IPS-15b (cell line): ENCODE results near the gene LAMB2.

Experiments used
- H3K27me3 ChIP-seq: one replicate; pipeline ENCODE4 v1.6.1; 2013; ENCODE audit warnings: low read length; ENCODE audit not compliant: control insufficient read depth, insufficient read depth
- H3K36me3 ChIP-seq: one replicate; pipeline ENCODE4 v1.6.1; 2013; ENCODE audit warnings: low read length; ENCODE audit not compliant: control insufficient read depth, insufficient read depth
- H3K4me1 ChIP-seq: one replicate; pipeline ENCODE4 v1.6.1; 2013; ENCODE audit warnings: mild to moderate bottlenecking, low read length; ENCODE audit not compliant: control insufficient read depth, insufficient read depth
- H3K4me3 ChIP-seq: one replicate; pipeline ENCODE4 v1.5.1; 2013; ENCODE audit warnings: low read depth, low read length
- H3K9ac ChIP-seq: one replicate; pipeline ENCODE4 v1.6.1; 2013; ENCODE audit warnings: low read depth, mild to moderate bottlenecking, low read length
- H3K9me3 ChIP-seq: one replicate; pipeline ENCODE4 v1.6.1; 2013; ENCODE audit warnings: mild to moderate bottlenecking, low read length; ENCODE audit not compliant: control insufficient read depth, insufficient read depth

LAMB2 gene

GRCh38 chr3:49157289-49157688, 24.4 kb upstream of the LAMB2 start:
- Histone ChIP-seq H3K4me3 (no peak overlapping the region), H3K9me3 (no peaks in the 10 kb centered on the region), H3K4me1 (no peaks in the 10 kb centered on the region), H3K27me3 (no peaks in the 10 kb centered on the region), H3K36me3 (peaks cover 4% of the 10 kb centered on the region), H3K9ac (no peak overlapping the region)

GRCh38 chr3:49153349-49153912, 20.6 kb upstream of the LAMB2 start:
- no peaks in the 10 kb centered on the region for H3K9me3 ChIP-seq
- H3K36me3 ChIP-seq = no peaks in the 10 kb centered on the region
- no peaks in the 10 kb centered on the region for H3K4me1 ChIP-seq
- H3K4me3 ChIP-seq = no peak overlapping the region
- no peak overlapping the region for H3K9ac ChIP-seq
- no peaks in the 10 kb centered on the region for H3K27me3 ChIP-seq

GRCh38 chr3:49151610-49152009, 18.8 kb upstream of the LAMB2 start:
- Histone ChIP-seq H3K4me3 (no peak overlapping the region), H3K27me3 (no peaks in the 10 kb centered on the region), H3K9ac (no peak overlapping the region), H3K36me3 (no peaks in the 10 kb centered on the region), H3K9me3 (no peaks in the 10 kb centered on the region), H3K4me1 (no peaks in the 10 kb centered on the region)

GRCh38 chr3:49148159-49148558, 15.3 kb upstream of the LAMB2 start:
- H3K4me3 ChIP-seq = no peak overlapping the region
- H3K4me1 ChIP-seq = no peaks in the 10 kb centered on the region
- no peaks in the 10 kb centered on the region for H3K9me3 ChIP-seq
- no peaks in the 10 kb centered on the region for H3K27me3 ChIP-seq
- no peak overlapping the region for H3K9ac ChIP-seq
- H3K36me3 ChIP-seq = no peaks in the 10 kb centered on the region

GRCh38 chr3:49140080-49140479, 7.2 kb upstream of the LAMB2 start:
- H3K9ac ChIP-seq = no peak overlapping the region
- H3K9me3 ChIP-seq = no peaks in the 10 kb centered on the region
- no peaks in the 10 kb centered on the region for H3K4me1 ChIP-seq
- no peaks in the 10 kb centered on the region for H3K36me3 ChIP-seq
- no peak overlapping the region for H3K4me3 ChIP-seq
- H3K27me3 ChIP-seq = peaks cover 2% of the 10 kb centered on the region

- Histone ChIP-seq H3K36me3 (peaks cover 5% of the 10 kb centered on the region), H3K9ac (no peak overlapping the region), H3K4me1 (peaks cover 3% of the 10 kb centered on the region), H3K27me3 (peaks cover 2% of the 10 kb centered on the region), H3K4me3 (no peak overlapping the region), H3K9me3 (no peaks in the 10 kb centered on the region)
Observed at GRCh38 chr3:49135499-49135898, 2.6 kb upstream of the LAMB2 start.

- H3K9ac ChIP-seq = no peak overlapping the region
- H3K36me3 ChIP-seq = peaks cover 8% of the 10 kb centered on the region
- peaks cover 2% of the 10 kb centered on the region for H3K27me3 ChIP-seq
- H3K4me1 ChIP-seq = peaks cover 3% of the 10 kb centered on the region
- H3K9me3 ChIP-seq = no peaks in the 10 kb centered on the region
- no peak overlapping the region for H3K4me3 ChIP-seq
Observed at GRCh38 chr3:49134471-49135265, 1.8 kb upstream of the LAMB2 start.

- peak overlapping the region; percentile 91 for H3K4me3 ChIP-seq
Observed at GRCh38 chr3:49133226-49133951, 539 bp upstream of the LAMB2 start.

GRCh38 chr3:49132073-49132436, 795 bp downstream of the LAMB2 start:
- Histone ChIP-seq H3K36me3 (peaks cover 8% of the 10 kb centered on the region), H3K9ac (peak overlapping the region; percentile 74), H3K27me3 (no peaks in the 10 kb centered on the region), H3K4me3 (peak overlapping the region; percentile 91), H3K4me1 (peaks cover 3% of the 10 kb centered on the region), H3K9me3 (no peaks in the 10 kb centered on the region)

More at GRCh38 chr3:49133226-49133951, 539 bp upstream of the LAMB2 start:
- H3K36me3 ChIP-seq = peaks cover 8% of the 10 kb centered on the region
- peak overlapping the region; percentile 93 for H3K9ac ChIP-seq
- peaks cover 2% of the 10 kb centered on the region for H3K27me3 ChIP-seq
- H3K4me1 ChIP-seq = peaks cover 3% of the 10 kb centered on the region
- H3K9me3 ChIP-seq = no peaks in the 10 kb centered on the region

GRCh38 chr3:49131576-49131975, 1.3 kb downstream of the LAMB2 start:
- no peak overlapping the region for H3K9ac ChIP-seq
- H3K9me3 ChIP-seq = no peaks in the 10 kb centered on the region
- H3K4me3 ChIP-seq = peak overlapping the region; percentile 91
- peaks cover 8% of the 10 kb centered on the region for H3K36me3 ChIP-seq
- H3K27me3 ChIP-seq = no peaks in the 10 kb centered on the region
- peaks cover 3% of the 10 kb centered on the region for H3K4me1 ChIP-seq

- H3K9ac ChIP-seq = no peak overlapping the region
- peaks cover 3% of the 10 kb centered on the region for H3K4me1 ChIP-seq
- H3K9me3 ChIP-seq = no peaks in the 10 kb centered on the region
- peaks cover 8% of the 10 kb centered on the region for H3K36me3 ChIP-seq
- H3K4me3 ChIP-seq = no peak overlapping the region
- H3K27me3 ChIP-seq = no peaks in the 10 kb centered on the region
Observed at GRCh38 chr3:49131040-49131439, 1.8 kb downstream of the LAMB2 start.
